Lower leg skin (tissue), 4 donors: ENCODE results near the gene TAF4B. TPM values are rescaled to one million over a fixed set of nuclear protein-coding genes. Genes with fewer than 3 reads are reported as not detected.

Experiments
- DNase-seq, 2 donors: peaks; one replicate each; pipeline ENCODE4 v3.0.0-alpha.2; 2019; ENCODE audit warnings: low spot score in 2 of 2
- H3K4me3 ChIP-seq: fragments of 200-600 bp; sonication (generic); 2 replicates; pipeline ENCODE4 v1.5.1; 2017; ENCODE audit warnings: mild to moderate bottlenecking, low read depth; ENCODE audit not compliant: poor library complexity, severe bottlenecking
- POLR2A ChIP-seq, 2 donors: fragments of 450-650 bp; IDR thresholded peaks; one replicate each; pipeline ENCODE4 v1.6.1; 2016 to 2017; ENCODE audit warnings: antibody characterized with exemption in 2 of 2, mild to moderate bottlenecking in 1 of 2, moderate library complexity in 1 of 2
- WGBS, 2 donors: methylation state at CpG; one replicate each; pipeline ENCODE4 v1.1.5; 2018; 5-methylcytosine and 5-hydroxymethylcytosine counted together
- intact Hi-C: fragments of 100-400 bp; cut with DNase I; formaldehyde crosslinking; loops from one replicate; pipeline ENCODE4 v1.15.0; 2023; ENCODE audit warnings: low total_unique reads
- total RNA-seq, 4 donors: library from RNA; depleted of rRNA; stranded (reverse); fragments of >200 nt; gene quantifications; one replicate each; pipeline ENCODE4 v1.1.0, GENCODE V29; 2016
- TF ChIP-seq, protein P1 (sequence below), 3 donors: fragments of 450-650 bp; IDR thresholded peaks; one replicate each; pipeline ENCODE4 v1.5.1; 2016; ENCODE audit warnings: antibody characterized with exemption in 3 of 3, mild to moderate bottlenecking in 3 of 3, moderate library complexity in 2 of 3

The TAF4B gene
- total RNA-seq, 4 donors from 2014 or later: 12.5 to 23.6 (median 17.1) TPM

DNA sequence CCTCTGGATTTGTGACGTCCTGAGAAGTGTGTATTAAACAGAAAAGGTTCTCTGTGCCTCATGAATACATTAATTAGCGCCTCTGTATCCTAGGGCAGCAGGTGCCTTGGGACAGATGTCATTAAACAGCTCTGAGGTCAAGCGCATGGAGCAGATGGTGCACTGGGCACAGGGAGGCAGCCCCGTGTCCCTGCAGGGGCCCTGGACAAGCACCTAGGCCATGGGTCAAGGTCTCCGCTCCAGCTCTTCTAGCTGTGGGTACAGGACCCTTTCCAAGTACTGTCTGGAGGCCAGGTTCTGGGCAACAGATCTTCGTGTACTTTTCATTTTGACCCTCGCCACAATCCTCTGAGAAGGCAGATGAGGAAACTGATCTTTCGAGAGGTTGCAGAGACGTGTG lies 195.7 kb downstream of the TAF4B start:
- no peak overlapping the region for H3K4me3 ChIP-seq
- DNase-seq: no peak
- TF ChIP-seq, protein P1, sequence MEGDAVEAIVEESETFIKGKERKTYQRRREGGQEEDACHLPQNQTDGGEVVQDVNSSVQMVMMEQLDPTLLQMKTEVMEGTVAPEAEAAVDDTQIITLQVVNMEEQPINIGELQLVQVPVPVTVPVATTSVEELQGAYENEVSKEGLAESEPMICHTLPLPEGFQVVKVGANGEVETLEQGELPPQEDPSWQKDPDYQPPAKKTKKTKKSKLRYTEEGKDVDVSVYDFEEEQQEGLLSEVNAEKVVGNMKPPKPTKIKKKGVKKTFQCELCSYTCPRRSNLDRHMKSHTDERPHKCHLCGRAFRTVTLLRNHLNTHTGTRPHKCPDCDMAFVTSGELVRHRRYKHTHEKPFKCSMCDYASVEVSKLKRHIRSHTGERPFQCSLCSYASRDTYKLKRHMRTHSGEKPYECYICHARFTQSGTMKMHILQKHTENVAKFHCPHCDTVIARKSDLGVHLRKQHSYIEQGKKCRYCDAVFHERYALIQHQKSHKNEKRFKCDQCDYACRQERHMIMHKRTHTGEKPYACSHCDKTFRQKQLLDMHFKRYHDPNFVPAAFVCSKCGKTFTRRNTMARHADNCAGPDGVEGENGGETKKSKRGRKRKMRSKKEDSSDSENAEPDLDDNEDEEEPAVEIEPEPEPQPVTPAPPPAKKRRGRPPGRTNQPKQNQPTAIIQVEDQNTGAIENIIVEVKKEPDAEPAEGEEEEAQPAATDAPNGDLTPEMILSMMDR (IDR thresholded peaks at IDR 0.05): no peak
- no peak for TF ChIP-seq POLR2A (IDR thresholded peaks at IDR 0.05)
- 90 to 96% methylated on average over 9 of the region's 9 CpGs for WGBS, 2 donors
- intact Hi-C loops: no loop called here

DNA sequence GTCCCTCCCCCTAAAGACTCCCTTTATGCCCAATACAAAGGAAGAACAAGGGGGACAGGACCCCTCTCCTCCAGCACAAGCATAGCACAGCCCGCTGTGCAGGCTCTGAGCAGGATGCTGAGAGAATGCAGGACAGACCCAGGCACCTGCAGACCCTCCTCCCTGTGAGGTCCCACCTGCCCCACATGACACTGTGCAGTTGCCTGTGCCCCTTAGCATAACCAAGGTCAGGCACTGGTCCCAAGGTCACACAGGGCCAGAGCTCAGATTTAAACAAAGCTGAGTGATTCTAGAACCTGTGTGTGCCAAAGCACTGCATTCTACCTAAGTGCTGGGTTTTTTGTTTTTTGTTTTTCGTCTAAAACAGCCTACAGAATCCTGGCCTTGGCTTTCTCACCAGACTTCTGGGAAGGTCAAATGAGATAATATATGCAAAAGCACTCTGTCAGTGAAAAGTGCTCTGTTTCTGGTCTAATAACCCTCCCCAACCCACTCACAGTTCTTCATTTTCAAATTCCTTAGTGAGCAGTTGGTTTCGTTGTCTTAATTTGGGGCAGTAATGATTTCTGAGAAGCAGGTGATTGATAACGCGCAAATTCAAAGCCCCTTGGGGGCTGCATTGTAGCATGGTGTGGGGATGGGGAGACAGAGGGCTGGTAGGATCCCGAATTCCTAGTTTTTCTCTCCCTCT lies 196.4 kb downstream of the TAF4B start:
- H3K4me3 ChIP-seq: no peak overlapping the region
- intact Hi-C loops: no loop called here
- TF ChIP-seq, protein P1 (IDR thresholded peaks at IDR 0.05): no peak
- TF ChIP-seq POLR2A (IDR thresholded peaks at IDR 0.05): no peak
- no peak for DNase-seq
- 88 to 91% methylated on average over 6 of the region's 6 CpGs for WGBS, 2 donors

GRCh38 chr18:26424428-26425147 lies 198.3 kb downstream of the TAF4B start:
- TF ChIP-seq, protein P1 (IDR thresholded peaks at IDR 0.05): no peak
- no peak for TF ChIP-seq POLR2A (IDR thresholded peaks at IDR 0.05)
- intact Hi-C loops: no loop called here
- H3K4me3 ChIP-seq: no peak overlapping the region
- no peak for DNase-seq
- 73 to 86% methylated on average over 4 of the region's 4 CpGs for WGBS, 2 donors

DNA sequence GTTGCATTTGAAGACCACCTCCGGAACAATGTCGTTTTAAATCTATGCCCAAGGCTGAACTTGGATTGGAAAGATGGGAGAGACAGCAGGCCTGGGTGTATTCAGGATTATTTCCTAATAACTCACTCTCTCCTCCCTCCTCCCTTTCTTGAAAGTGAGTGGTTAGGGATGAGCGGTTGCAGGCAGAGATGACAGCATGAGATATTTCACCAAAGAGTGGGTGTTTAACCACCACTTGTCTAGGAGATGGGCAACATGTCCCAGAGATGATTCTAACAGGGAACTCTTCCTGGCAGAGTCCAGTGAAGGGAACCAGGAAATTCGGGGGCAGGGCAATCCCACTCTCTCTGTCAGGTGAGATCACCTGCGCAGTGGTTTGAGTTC lies 198.9 kb downstream of the TAF4B start:
- no peak overlapping the region for H3K4me3 ChIP-seq
- TF ChIP-seq, protein P1 (IDR thresholded peaks at IDR 0.05): no peak
- TF ChIP-seq POLR2A (IDR thresholded peaks at IDR 0.05): no peak
- intact Hi-C loops: no loop called here
- 72% methylated on average over 5 of the region's 5 CpGs for WGBS, 2 donors
- DNase-seq: no peak

DNA sequence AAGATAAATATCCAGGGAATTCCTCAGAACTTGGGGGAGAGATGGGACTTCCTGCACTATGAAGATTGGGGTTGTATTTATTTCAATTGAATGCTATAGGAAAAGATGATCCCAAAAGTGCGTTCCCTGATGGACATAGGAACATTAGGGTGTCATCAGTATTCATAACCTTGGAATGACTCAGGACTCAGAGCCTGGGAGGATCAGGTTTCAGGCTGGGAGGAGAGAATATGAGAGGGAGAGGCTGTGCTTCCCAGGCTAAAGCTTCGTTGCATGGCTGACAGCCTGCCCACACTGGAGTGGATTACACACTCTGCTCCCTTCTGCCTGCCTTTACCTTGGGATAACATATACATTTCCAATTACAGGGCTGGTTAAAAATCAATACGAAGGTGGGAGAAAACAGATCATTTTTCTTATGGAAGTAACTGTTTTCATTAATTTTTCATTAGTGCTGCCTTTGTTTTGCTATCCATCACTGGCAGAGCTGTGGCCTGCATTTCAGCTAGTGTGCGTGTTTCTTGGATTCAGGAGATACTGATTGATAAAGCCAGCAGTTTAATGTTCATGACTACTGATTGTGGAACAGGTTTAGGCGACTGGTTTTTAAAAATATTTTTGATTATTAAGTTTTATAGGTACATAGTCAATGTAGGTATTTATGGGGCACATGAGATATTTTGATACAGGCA lies 203.4 kb downstream of the TAF4B start:
- WGBS, 2 donors: 38 to 40% methylated on average over 5 of the region's 5 CpGs
- TF ChIP-seq POLR2A (IDR thresholded peaks at IDR 0.05): no peak
- TF ChIP-seq, protein P1 (IDR thresholded peaks at IDR 0.05): no peak
- no peak for DNase-seq
- intact Hi-C loops: loop anchor here (5.0 kb wide), 1 partner anchor 667 kb away; no protein-coding TSS in a partner anchor
- H3K4me3 ChIP-seq: no peak overlapping the region
